Activated T-helper 1 cell treated with anti-CD3 and anti-CD28 coated beads, Interleukin-2, amount 50 U/mL, for 16 hours (primary cell): ENCODE data around the gene LYRM1.
"Not testable (repeated sequence)": the region's sequence is repeated elsewhere in the genome, so short reads cannot be mapped to it uniquely, and the experiment has no call there.

Experiments
- DNase-seq, 2 donors: peaks; one replicate each; pipeline ENCODE4 v3.0.0-alpha.2; 2020; ENCODE audit warnings: low read depth in 1 of 2, low spot score in 1 of 2

Gene LYRM1

DNA sequence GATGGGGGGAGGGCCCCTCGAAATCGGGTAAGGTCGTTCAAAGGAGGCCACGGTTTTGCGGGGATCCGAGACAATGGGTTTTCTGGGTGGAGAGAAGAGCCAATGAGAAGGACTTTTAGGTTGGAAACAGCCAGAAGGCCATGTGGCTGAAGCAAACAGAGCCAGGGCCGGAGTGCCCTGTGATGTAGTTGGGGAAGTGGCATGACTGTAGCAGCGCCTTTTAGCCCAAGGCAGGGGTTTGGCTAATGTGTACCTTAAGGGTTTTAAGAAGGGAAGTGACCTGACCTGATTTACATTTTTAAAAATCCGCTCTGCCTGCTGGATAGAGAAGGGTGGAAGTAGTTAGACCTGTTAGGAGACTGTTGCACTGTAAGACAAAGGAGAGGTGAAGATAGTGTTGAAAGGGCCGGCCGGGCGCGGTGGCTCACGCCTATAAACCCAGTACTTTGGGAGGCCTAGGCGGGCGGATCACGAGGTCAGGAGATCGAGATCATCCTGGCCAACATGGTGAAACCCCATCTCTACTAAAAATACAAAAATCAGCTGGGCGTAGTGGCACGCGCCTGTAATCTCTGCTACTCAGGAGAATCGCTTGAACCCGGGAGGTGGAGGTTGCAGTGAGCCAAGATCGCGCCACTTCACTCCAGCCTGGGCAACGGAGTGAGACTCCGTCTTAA is 1.0 kb downstream of the LYRM1 start:
- no peak for DNase-seq

DNA sequence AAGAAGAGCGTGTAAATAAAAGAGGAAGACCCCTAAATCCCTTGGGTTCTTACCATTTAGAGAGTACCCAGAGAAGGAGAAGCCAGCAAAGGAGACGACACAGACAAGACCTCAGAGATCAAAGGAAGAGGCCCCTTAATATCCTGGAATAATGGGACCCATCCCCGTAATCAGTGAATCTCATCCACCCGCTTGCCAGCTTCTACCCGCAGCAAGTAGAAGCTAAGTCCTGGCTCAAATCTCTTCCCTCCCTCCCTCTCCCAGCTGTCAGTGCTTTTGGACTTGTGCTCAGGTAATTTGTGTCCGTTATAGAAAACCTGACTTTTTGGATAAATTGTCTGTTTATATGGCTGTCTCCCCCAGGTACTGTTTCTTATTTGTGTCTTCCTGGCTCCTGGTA is 1.9 kb downstream of the LYRM1 start:
- DNase-seq = no peak

DNA sequence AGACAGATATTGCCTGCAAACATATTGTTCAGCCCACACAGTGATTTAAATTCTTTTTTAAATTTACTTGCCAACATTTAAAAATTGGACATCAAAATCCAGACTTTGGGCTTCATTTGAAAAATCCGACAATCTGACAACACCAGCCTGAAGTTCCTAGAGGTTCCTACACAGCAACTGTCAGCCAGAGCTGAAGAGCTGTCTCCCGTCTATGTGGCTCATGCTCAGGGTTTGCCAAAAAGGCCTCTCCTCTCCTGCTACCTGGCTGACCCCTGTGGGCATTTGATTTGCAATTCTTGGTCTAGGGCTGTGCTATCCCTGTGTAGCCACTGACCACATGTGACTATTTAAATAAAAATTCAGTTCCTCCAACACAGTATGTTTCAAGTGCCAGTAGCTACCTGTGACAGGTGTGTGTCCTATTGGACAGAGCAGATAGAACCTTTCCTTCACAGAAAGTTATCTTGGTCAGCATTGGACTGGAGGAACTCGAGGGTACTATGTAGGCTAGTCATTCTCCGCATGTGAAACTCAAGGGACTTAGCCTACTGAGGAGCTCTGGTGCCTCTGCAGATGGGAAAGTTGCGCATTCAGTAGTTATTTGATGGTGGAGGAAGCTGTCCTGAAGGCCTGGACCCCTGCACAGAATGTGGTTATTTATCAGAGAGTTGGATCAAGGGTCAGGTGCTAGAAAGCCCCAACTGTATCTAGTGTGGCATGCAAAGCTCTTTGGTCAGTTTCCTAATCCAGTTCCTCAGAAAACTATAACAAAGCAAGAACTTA is 2.7 kb downstream of the LYRM1 start:
- no peak for DNase-seq

DNA sequence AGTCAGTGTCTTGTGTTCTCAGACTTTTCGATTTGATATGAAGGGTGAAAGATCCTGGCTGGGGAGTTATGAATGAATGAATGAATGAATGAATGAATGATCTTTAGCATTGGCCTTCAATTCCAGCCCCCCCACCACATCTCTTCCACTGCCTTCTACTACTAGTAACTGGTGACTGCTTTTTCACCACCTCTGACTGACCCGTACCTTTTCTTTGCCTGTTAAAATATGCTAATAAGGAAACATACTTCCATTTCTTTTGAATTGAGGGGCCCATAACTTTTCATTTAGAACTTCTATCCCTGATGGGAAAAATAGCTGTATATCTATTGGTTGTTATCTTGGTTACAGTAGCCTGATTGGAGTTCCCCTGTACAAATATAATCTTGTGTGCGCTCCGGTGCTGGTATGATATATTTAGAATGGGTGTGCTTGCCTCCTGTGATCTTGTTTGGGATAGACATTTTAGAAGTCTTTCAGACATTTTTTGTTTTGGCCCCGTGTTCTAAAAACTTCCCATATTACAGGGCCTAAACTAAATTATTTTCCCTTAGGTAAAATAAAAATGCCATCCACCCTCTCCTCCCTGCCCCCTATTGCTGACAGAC is 3.4 kb downstream of the LYRM1 start:
- DNase-seq = no peak

DNA sequence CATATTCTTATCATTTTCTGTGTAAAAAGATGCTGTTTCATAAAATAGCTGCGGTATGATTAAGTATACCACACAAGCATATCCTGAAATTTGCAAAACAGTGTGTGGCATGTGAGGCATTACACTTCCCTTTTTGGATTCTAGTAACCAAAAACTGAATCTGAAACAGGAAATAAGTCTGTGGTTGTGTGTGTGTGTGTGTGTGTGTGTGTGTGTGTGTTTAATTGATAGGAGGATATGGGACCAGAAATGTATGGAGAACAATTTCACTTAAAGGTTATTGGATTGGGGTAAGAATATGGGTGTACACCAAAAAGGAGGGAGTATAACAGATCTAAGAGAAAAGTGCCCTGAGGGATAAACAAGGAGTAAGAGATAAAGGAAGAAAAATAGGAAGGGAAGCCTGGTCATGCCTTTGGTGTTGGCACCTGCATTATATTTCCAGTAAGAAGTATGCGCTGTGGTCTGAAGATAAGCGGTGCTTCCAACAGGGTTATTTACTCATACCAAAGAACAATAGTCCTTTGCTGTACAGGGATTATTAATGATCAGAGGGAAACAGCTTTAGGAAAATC is 4.0 kb downstream of the LYRM1 start:
- DNase-seq = no peak

DNA sequence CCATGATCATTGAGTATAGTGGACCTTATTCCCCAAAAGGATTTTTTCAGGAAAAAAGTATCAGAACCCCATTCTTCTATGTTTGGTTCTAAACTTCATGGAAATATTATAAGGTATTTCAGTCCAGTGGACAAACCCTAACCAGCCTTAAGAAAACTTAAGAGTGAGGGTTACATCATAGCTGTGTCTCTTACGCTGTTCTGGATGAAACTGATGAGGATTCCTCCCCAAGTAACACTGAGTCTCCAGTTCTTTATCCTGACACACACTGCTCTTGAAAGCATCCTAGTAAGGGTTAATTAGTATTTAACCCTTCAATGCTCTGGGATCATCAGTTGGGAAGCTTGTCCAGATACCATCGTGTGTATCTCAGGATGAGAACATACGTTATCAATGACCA is 5.0 kb downstream of the LYRM1 start:
- DNase-seq = no peak

DNA sequence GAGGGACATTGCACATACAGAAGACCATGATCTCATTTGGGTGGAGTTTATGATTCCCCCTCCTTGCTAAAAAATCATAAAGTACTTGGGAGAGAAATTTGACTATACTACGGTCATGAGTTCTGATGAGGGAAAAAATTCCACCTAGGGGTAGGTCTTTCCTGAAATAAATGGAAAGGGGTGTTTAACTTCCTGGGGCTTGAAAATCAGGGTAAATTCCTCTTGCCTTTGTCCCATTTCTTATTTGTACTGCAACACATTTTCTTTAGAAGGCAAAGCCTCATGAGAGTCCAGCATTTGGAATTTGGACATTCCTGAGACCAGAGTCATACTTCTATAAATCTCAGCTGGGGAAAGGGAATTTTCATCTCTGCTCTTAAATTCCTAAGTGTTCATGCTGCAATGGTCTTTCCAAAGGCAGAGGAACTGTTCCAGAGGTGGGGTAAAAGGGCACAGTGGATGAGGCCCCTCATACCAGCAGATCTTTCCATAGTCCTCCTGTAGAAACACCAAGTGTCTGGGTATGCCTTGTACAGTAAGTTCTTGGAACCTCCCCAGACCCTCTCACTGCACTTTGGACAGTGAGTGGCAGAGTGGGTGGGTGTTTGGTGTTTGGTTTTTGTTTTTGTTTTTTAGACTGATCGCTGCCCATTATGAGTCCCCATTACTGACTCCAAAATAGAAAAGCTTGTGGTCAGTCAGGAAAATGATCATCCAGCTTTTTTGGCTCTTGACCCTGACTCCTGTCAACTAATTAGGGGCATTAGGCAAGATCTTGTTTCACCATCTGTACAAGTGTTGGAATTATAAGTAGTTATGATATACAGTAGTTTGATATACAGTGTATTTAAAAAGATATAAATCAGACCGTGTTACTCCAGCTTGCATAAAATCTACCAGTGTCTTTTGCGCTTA is 6.0 kb downstream of the LYRM1 start:
- no peak for DNase-seq

DNA sequence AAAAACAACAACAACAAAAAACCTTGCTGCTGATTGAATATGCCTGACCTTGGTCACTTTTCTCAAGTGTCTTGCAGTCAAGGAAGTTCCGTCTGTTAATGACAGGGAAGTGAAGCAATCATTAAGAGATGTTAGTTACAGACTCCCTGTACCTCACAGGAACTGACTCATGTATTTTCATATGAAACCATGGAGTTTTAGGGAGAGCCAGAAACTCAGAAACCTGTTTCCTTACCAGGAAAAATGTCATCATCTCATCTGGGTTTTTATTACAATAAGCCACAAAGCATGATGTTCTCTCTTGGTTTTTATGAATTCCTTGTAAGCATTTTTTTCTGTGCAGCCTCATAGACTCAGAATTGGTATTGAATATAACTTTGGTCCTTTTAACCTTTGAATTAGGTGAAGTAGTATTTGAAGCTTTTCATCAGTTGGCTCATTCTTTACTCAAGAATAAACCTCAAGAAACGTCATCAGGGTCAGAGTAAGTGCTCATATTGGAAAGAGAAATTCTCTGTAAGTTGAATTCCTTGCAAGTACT is 10.3 kb downstream of the LYRM1 start:
- no peak for DNase-seq

DNA sequence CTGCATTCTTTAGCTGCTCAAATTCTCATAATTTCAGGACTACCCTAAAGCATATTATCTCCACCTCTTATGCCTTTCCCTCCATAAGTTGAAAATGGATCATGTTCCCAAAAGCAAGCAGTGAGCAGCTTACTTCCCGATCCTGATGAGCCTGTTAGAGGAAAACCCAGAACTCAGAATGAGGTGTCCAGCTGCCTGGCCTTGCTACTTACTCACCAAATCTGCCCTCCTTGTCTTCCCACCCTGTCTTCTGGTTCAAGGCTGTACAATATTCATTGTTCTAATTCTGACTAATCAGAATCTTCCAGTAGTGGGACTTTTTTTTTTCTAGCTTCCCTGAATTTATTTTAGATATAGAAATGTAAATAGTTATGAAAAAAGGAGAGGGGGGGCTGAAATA is 10.8 kb downstream of the LYRM1 start:
- DNase-seq = no peak

DNA sequence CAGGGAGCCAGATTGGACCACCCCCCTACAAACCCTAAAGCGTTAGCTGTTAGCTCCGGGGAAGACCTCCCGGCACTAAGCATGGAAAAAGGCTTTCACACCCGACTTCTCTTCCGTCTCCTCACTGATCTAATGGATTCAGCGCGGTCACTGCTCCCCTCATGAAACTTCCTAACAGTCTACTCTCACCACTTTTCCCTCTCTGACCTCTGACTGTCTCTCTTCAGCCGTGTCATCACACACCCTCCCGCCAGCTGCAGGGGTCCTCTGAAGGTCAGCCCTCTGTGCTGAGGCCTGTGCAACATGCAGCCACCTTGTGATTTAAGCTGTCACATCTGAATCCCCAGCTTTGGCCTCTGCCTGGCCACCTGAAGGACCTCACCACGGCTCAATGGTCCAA is 15.7 kb downstream of the LYRM1 start:
- no peak for DNase-seq

DNA sequence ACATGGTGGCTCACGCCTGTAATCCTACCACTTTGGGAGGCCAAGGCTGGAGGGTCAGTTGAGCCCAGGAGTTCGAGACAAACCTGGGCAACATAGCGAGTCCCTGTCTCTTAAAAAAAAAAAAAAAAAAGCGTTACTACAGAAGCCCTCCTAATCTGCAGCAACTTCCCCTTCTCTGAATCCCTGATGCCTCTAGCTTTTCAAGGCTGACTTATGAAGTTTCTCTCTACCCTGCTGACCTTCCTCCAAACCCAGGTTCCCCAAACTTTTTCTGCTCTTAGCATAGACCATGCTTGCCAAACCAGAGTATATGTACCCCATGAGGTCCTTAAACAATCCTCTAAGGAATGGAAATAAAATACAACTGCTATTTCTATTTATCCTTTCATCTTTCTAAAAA is 16.4 kb downstream of the LYRM1 start:
- DNase-seq = no peak

DNA sequence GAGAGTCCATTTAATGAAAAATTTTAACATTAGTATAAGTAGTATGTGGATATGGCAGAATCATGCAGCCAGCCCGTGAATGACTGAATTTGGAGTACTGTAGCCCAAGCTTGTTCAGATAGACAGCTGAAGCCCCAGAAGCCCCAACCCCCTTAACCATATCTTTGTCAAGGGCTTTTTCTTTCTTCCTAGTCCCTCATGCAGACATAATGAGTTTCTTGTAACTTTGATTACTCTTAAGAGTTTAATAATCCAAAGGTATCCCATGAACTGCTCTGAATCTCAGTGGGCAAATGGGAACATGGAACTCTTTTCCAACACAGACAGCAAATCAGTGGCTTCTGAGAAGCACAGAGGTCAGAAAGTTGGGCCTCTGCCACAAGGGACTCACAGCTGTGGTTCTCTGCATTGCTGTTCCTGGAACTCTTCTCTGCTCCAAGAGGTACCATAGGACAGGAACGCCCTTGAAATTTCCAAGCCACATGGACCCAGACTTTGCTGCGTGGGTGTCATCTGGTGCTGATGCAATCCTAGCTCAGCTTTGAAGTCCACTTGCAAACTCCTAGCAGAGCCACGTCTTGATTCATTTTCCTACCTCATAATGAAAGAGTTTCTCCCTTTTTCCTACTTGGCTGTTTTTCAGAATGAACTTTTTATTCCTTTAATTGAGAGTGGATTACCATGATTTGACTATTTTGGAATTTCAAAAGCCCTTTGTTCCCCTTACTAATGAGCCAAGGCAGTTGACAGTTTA is 18.1 kb downstream of the LYRM1 start:
- no peak for DNase-seq

DNA sequence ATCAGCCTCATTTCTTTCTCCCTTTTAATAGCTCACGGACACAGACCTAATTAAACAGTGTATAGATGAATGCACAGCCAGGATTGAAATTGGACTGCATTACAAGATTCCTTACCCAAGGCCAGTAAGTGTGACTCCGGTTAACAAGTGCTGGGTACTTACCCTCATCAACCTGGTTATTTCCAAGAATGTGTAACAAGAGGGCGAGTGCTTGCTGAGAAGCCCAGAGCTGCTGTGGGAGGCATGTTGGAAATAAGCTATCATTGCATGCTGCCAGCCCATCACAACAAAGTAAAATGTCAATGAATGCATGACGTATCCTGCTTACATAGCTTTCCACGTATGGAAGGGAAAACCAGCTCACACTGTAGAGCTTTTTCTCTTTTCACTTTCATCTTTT is 19.5 kb downstream of the LYRM1 start:
- DNase-seq = no peak

DNA sequence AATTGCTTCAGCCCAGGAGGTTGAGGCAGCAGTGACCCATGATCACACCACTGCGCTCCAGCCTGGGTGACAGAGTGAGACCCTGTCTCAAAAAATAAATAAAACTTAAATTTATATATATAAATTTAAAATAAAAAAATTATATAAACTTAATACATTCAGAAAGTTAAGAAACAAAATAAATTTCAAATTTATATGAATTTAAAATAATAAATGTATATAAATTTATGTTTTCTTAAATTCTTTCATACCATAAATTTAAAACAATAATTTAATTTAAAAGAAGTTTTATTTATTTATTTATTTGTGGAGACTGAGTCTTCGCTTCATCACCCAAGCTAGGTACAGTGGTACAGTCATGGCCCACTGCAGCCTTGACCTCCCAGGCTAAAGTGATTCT is 20.2 kb downstream of the LYRM1 start:
- no peak for DNase-seq

DNA sequence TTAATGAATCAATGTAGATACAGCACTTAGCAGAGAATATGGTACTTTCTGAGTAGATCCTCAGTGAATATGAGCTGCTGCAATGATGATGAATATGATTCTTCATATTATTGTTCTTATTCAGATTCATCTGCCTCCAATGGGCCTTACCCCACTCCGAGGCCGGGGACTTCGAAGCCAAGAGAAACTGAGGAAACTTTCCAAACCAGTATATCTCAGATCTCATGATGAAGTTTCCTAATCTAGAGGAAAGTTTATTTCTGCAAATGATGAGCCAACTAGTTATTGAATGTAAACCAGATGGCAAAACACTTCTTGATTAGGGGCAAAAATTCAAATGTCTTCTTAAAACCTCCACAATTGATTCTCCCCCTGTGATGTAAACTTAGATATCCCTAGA is 23.3 kb downstream of the LYRM1 start:
- DNase-seq = no peak

DNA sequence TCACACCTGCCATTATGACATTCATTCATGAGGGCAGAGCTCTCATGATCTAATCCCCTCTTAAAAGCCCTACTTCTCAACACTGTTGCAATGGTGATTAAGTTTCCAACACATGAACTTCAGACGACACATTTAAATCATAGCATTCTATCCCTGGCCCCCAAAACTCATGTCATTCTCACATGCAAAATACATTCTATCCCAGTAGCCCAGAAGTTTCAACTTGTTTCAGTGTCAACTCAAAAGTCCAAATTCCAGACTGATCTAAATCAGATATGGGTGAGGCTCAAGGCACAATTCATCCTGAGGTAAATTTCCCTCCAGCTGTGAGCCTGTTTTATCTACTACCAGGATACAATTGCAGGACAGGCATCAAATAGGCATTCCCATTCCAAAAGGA is 25.2 kb downstream of the LYRM1 start:
- no peak for DNase-seq

DNA sequence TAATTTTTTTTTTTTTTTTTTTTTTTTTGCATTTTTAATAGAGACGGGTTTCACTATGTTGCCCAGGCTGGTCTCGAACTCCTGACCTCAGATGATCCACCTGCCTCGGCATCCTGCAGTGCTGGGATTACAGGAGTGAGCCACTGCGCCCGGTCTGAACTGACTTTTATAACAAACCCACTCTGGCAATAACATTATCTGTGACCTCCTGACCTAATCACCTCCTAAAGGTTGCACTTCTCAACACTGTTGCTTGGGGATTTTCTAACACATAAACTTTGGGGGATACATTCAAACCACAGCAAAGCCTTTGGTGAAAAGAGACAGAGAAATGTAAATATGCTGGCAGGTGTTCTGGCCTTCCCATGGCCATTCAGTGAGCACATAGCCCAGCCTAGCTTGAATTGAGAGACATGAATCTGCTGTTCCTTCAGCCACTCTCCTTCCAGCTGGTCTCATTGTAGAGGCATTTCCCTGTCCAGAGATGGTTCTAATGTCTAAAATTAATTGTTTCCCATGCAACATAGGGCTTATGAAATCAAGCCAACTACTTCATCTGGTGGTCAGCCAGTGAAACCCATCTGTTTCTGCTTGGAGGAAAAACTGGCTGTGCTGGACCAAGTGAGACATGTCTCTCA is 28.3 kb downstream of the LYRM1 start:
- no peak for DNase-seq

DNA sequence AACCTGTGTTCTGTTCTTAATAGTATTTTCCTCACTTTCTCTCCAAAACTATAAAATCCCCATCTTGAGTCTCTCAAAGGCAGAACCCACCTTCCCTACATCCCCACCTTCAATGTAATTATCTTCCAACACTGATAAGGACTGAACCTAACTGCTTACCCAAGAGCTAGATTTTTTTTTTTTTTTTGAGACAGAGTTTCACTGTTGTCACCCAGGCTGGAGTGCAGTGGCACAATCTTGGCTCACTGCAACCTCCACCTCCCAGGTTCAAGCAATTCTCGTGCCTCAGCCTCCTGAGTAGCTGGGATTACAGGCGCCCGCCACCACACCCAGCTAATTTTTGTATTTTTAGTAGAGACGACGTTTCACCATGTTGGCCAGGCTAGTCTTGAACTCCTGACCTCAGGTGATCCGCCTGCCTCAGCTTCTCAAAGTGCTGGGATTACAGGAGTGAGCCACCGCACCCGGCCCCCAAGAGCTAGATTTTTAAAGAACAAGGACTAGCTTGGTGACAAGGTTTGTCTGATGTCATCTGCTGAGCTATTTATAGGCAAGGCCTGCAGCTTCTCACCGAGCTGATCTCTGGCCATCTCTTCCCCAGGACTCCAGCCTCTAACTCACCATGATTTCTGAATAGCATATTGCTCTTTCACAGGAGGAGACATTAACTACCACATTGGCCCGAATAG is 29.2 kb downstream of the LYRM1 start:
- DNase-seq = not testable (repeated sequence)

DNA sequence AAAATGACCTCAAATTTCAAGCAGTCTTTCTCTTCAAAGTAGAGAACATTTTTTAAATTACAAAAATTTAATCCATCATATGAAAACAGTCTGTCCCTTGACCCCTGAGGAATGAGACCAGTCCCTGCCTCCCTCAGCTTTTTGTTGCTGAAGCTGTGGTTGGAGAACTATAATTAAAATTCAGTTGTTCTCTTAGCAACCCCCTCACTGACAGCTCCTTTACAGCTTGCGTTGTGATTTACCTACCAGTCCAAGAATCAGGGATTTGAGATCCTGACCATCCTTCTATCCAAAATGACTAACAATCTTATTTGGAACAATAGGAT is 29.8 kb downstream of the LYRM1 start:
- DNase-seq = no peak
